Parathyroid adenoma (tissue), 2 donors: ENCODE measurements around the gene EIF5A.
A peak's percentile ranks its signal among the peaks of the same experiment; 100 is the strongest.

Experiments used
- H2AFZ ChIP-seq: fragments of 300-600 bp; sonication (generic); one replicate; pipeline ENCODE4 v1.7.0; 2017; ENCODE audit warnings: antibody characterized with exemption, mild to moderate bottlenecking
- H3K27ac ChIP-seq: fragments of 300-600 bp; sonication (generic); one replicate; pipeline ENCODE4 v1.7.0; 2017
- H3K27me3 ChIP-seq: fragments of 300-600 bp; sonication (generic); one replicate; pipeline ENCODE4 v1.7.0; 2017; ENCODE audit warnings: low read length; ENCODE audit not compliant: control insufficient read depth, insufficient read depth
- H3K36me3 ChIP-seq: fragments of 300-600 bp; sonication (generic); one replicate; pipeline ENCODE4 v1.7.0; 2017; ENCODE audit warnings: low read length; ENCODE audit not compliant: control insufficient read depth, insufficient read depth
- H3K4me1 ChIP-seq: fragments of 300-600 bp; sonication (generic); one replicate; pipeline ENCODE4 v1.7.0; 2017; ENCODE audit warnings: control low read depth
- H3K4me2 ChIP-seq: fragments of 300-600 bp; sonication (generic); one replicate; pipeline ENCODE4 v1.7.0; 2017; ENCODE audit warnings: low read length
- H3K4me3 ChIP-seq: fragments of 300-600 bp; sonication (generic); one replicate; pipeline ENCODE4 v1.7.0; 2017; ENCODE audit warnings: low read depth, low read length
- H3K79me2 ChIP-seq: fragments of 300-600 bp; sonication (generic); one replicate; pipeline ENCODE4 v1.7.0; 2017; ENCODE audit warnings: control low read depth
- H3K9ac ChIP-seq: fragments of 300-600 bp; sonication (generic); one replicate; pipeline ENCODE4 v1.7.0; 2017; ENCODE audit warnings: mild to moderate bottlenecking
- H3K9me3 ChIP-seq: fragments of 300-600 bp; sonication (generic); one replicate; pipeline ENCODE4 v1.7.0; 2017; ENCODE audit warnings: low read length; ENCODE audit not compliant: control insufficient read depth
- CTCF ChIP-seq: fragments of 300-600 bp; sonication (generic); IDR thresholded peaks from one replicate; pipeline ENCODE4 v1.7.0; 2017; ENCODE audit warnings: antibody characterized with exemption, mild to moderate bottlenecking
- donor health status: primary hyperparathyroidism.

EIF5A gene

GRCh38 chr17:7314719-7315569 lies 7.5 kb downstream of the EIF5A start, which contains the start of gene GPS2:
TSS of gene GPS2 (minus strand) at chr17:7315360. CDS start at chr17:7315052, 308 bp downstream.
- Histone ChIP-seq H3K4me1 (peaks cover 15% of the 10 kb centered on the region), H3K9me3 (no peaks in the 10 kb centered on the region)

GRCh38 chr17:7315570-7316235 lies 8.3 kb downstream of the EIF5A start:
- Histone ChIP-seq H3K9me3 (no peaks in the 10 kb centered on the region), H3K27ac (peak overlapping the region; percentile 89), H3K27me3 (no peaks in the 10 kb centered on the region), H3K36me3 (no peaks in the 10 kb centered on the region), H3K79me2 (peaks cover 34% of the 10 kb centered on the region), H3K4me1 (peaks cover 13% of the 10 kb centered on the region), H3K4me2 (peak overlapping the region; percentile 80), H3K4me3 (peak overlapping the region; percentile 62), H2AFZ (peak overlapping the region; percentile 82), H3K9ac (peak overlapping the region; percentile 56)
- no peak for TF ChIP-seq CTCF

More at GRCh38 chr17:7314719-7315569, 7.5 kb downstream of the EIF5A start, which contains the start of gene GPS2:
- H3K9ac ChIP-seq: peak within 1 kb of the TSS; percentile 56
- peak within 1 kb of the TSS; percentile 89 for H3K27ac ChIP-seq
- peak within 1 kb of the TSS; percentile 80 for H3K4me2 ChIP-seq
- no peaks in the 10 kb centered on the region for H3K36me3 ChIP-seq
- H3K27me3 ChIP-seq: no peaks in the 10 kb centered on the region
- H3K79me2 ChIP-seq: peaks cover 35% of the 10 kb centered on the region
- H2AFZ ChIP-seq: peak within 1 kb of the TSS; percentile 82
- H3K4me3 ChIP-seq: peak within 1 kb of the TSS; percentile 62
- no peak for TF ChIP-seq CTCF

- no peaks in the 10 kb centered on the region for H3K27me3 ChIP-seq
- no peak overlapping the region for H3K4me3 ChIP-seq
- no peak overlapping the region for H2AFZ ChIP-seq
- no peak for TF ChIP-seq CTCF
- no peaks in the 10 kb centered on the region for H3K36me3 ChIP-seq
- peaks cover 24% of the 10 kb centered on the region for H3K79me2 ChIP-seq
- no peak overlapping the region for H3K9ac ChIP-seq
- no peak overlapping the region for H3K27ac ChIP-seq
- H3K9me3 ChIP-seq: no peaks in the 10 kb centered on the region
- H3K4me1 ChIP-seq: peaks cover 10% of the 10 kb centered on the region
- H3K4me2 ChIP-seq: no peak overlapping the region
Measured at GRCh38 chr17:7317161-7317803, 9.9 kb downstream of the EIF5A start.

GRCh38 chr17:7318121-7318860 lies 10.9 kb downstream of the EIF5A start:
- peaks cover 16% of the 10 kb centered on the region for H3K79me2 ChIP-seq
- H3K27ac ChIP-seq: no peak overlapping the region
- no peak overlapping the region for H3K4me3 ChIP-seq
- no peaks in the 10 kb centered on the region for H3K36me3 ChIP-seq
- H3K27me3 ChIP-seq: no peaks in the 10 kb centered on the region
- no peak overlapping the region for H3K9ac ChIP-seq
- no peak for TF ChIP-seq CTCF
- no peak overlapping the region for H2AFZ ChIP-seq
- no peak overlapping the region for H3K4me2 ChIP-seq
- H3K9me3 ChIP-seq: no peaks in the 10 kb centered on the region
- H3K4me1 ChIP-seq: peaks cover 10% of the 10 kb centered on the region
